GM13977 (cell line): ENCODE measurements around the gene PSMD12.

Experiments used
- DNase-seq: peaks from one replicate; pipeline ENCODE4 v3.0.0; 2012; ENCODE audit warnings: low spot score
- in situ Hi-C: fragments of 300-500 bp; cut with MboI; formaldehyde crosslinking; loops from one replicate; pipeline ENCODE4 v1.12.0; 2022; ENCODE audit warnings: low sequenced_read_pairs, low pct_unique_long_range_greater_than_20kb, mixed read lengths, inconsistent platforms; ENCODE audit not compliant: unreplicated experiment
- TF ChIP-seq, protein P1 (sequence below): IDR thresholded peaks from 2 replicates; pipeline ENCODE4 v1.5.1; 2012; ENCODE audit warnings: mild to moderate bottlenecking, control low read depth; ENCODE audit not compliant: insufficient read depth; ENCODE audit errors: extremely low read depth, missing control alignments

PSMD12 gene

DNA sequence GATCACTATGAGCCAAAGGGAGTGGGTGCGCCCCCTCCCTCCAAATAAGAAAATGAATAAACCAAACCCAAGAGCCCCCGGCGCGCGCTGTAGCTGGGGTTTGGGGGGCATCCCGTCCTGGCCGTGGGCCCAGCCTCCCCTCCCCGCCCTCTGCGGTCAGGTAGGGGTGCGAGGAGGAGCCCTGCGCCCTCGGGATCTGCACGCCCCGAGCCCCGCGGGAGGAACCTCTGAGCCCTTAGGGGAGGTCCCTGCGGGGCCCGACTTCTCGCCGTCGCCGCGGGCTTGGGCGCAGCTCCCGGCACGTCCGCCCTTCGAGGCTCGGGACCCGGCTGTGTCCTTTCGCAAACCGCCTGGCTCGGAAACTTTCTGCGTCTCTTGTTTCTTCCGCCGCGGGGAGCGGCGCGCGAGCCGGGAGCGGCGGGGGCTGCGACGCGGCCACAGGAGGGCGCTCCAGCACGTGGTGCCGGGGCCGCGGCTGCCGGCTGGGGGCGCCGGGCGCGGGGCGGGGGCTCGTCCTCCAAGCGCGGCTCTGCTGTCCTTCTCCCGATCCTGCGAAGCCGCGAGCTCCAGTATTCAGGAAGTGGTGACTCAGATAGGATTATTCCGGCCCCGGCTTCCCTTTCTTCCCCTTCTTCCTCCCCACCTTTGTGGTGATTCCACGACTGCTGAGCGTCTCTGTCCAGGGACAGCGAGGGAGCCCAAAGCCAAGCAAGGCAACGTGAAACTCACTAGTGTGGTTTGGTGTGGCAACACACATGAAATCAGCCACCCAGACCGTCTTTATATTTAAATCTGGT is 12.3 kb upstream of the PSMD12 start:
- TF ChIP-seq, protein P1, sequence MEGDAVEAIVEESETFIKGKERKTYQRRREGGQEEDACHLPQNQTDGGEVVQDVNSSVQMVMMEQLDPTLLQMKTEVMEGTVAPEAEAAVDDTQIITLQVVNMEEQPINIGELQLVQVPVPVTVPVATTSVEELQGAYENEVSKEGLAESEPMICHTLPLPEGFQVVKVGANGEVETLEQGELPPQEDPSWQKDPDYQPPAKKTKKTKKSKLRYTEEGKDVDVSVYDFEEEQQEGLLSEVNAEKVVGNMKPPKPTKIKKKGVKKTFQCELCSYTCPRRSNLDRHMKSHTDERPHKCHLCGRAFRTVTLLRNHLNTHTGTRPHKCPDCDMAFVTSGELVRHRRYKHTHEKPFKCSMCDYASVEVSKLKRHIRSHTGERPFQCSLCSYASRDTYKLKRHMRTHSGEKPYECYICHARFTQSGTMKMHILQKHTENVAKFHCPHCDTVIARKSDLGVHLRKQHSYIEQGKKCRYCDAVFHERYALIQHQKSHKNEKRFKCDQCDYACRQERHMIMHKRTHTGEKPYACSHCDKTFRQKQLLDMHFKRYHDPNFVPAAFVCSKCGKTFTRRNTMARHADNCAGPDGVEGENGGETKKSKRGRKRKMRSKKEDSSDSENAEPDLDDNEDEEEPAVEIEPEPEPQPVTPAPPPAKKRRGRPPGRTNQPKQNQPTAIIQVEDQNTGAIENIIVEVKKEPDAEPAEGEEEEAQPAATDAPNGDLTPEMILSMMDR = peak; percentile 98
- DNase-seq = peak; percentile 87
- in situ Hi-C loops = loop anchor here (10.0 kb wide), 1 partner anchor 306 kb away; no protein-coding TSS in a partner anchor

DNA sequence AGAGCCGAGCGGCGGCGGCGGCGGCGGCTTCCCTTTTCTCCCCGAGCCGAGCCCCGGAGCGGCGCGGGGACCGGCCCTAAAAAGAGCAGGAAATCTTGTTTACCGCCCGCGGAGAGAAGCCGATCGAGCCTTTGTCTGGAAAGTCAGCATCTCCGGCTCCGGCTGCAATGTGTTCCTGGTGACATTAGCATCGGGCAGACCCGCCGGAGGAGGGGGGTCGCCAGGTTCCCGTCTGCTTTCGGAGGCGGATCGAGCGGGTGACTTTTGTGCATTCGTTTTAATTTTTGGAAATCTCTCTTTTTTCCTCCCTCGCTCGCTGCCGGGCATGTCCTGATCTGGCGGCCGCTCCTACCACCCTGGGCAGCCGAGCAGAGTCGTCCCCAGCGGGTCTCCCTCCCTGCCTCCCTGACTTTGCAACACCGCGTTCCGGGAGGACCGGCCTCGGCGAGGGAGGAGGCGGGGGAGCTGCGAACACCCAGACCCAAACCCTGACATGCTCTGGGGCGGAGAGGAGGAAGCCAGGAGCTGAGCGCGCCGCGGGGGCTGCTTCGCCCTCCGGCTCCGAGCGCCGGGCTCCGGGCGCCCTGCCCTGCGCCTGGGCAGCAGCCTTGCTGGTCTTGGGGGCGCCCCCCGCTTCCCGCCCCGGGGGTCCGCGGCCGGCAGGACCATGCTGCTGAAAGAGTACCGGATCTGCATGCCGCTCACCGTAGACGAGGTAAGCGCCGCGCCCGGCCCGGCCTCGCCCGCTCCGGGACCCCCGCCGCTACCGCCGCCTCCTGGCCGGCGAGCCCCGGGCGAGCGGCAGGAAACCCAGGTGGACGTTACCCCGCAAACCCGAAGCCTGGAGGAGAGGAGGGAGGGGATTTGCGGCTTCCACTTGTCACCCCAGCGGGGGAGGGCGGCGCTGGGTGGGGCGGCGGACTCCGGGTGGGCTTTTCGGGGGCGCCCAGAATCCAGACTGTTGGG is 11.4 kb upstream of the PSMD12 start:
- in situ Hi-C loops = loop anchor here (10.0 kb wide), 1 partner anchor 307 kb away; no protein-coding TSS in a partner anchor

DNA sequence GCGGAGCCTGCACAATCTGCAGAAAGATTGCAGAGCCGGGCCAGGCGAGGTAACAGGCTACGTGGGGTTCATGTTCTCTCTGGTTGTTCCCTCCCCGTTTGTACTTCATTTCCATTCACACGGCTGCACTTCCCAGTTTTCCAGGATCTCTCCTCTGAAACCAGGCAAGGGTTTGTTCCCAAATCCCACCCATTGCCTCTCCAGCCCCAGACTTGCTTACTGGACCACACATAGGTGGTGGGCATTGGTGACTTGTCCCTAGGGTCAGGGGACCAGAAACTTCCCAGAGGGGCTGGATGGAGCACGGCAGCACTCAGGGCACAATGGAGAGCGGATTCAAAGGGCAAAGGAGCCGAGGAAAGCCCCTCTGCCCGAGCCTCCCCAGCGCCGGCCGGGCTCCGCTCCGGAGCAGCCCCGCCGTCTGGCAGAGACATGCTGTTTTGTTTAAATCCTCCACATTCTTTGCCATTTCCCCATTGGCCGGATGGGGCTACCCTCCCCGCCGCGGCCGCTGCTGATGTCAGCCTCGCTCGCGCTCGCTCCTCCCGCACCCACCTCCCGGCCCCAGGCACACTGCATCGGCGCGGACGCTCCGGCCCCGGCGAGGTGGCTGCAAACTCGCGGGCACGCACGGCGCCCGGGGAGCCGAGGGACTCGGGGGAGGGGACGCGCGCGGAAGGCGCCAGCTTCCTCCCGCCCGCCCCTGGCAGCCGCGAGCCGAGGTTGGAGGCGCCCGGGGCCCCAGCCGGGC is 10.5 kb upstream of the PSMD12 start, which contains the start of gene PITPNC1:
Gene PITPNC1 (plus strand): TSS at position 545 of the 751 bp plus-strand sequence.
- in situ Hi-C loops = loop anchor here (10.0 kb wide), 1 partner anchor 308 kb away; no protein-coding TSS in a partner anchor
- peak; percentile 90 for DNase-seq
- TF ChIP-seq, protein P1 = peak; percentile 15

More for the DNA sequence above, 11.4 kb upstream of the PSMD12 start:
- TF ChIP-seq, protein P1 = peak; percentile 59
- DNase-seq = peak; percentile 71

GRCh38 chr17:67376415-67376736 is 10.0 kb upstream of the PSMD12 start:
- in situ Hi-C loops = loop anchor here (10.0 kb wide), 1 partner anchor 308 kb away; no protein-coding TSS in a partner anchor

GRCh38 chr17:67375716-67376115 is 9.3 kb upstream of the PSMD12 start:
- in situ Hi-C loops = loop anchor here (10.0 kb wide), 1 partner anchor 309 kb away; no protein-coding TSS in a partner anchor
- no peak for DNase-seq
- TF ChIP-seq, protein P1 = no peak

More at GRCh38 chr17:67376415-67376736, 10.0 kb upstream of the PSMD12 start:
- TF ChIP-seq, protein P1 = no peak
- DNase-seq = no peak

- no peak for DNase-seq
- in situ Hi-C loops = loop anchor here (10.0 kb wide), 1 partner anchor 310 kb away; no protein-coding TSS in a partner anchor
- TF ChIP-seq, protein P1 = no peak
Observed at GRCh38 chr17:67375054-67375427, 8.7 kb upstream of the PSMD12 start.
